DLD1 (cell line): Measurements from ENCODE around the gene RDH16.
"Not testable (repeated sequence)": the region's sequence is repeated elsewhere in the genome, so short reads cannot be mapped to it uniquely, and the experiment has no call there.

Experiments used
- in situ Hi-C: cut with HindIII; loops from 2 replicates; pipeline ENCODE4 v1.10.0; 2017; ENCODE audit warnings: low sequenced_read_pairs

RDH16 gene

GRCh38 chr12:56989861-56990610, 32.6 kb upstream of the RDH16 start:
- in situ Hi-C loops: loop anchor here (10.0 kb wide), 2 partner anchors 145 to 235 kb away; partner anchors contain the start of gene PRIM1

DNA sequence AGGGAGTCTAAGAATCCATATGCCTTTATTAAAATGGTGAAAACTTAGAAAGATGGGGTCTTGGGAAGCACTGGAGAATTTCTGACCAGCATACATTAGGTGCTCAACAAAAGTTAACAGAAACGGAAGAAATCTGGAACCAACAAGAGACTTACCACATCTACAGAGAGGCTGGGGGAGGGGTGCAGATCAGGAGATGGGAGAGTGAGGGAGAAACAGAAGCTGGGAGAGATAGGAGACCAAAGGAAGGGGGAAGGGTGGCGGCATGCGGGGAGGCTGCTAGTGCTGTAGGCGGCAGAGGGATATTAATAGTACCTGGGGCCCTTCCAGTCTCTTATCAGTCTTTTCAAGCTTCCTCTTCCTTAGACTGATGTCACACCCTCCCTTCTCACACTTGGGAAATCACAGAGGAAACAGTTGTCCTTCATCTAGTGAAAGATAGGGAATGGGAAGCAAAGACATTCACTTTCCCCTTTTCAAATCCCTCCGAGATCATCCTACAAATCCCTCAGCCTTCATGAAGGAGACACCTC, 30.9 kb upstream of the RDH16 start:
- in situ Hi-C loops: loop anchor here (10.0 kb wide), 2 partner anchors 143 to 233 kb away; partner anchors contain the start of gene PRIM1

- in situ Hi-C loops: loop anchor here (10.0 kb wide), 2 partner anchors 143 to 233 kb away; partner anchors contain the start of gene PRIM1
Measured at GRCh38 chr12:56987551-56988053, 30.2 kb upstream of the RDH16 start.

GRCh38 chr12:56987011-56987410, 29.6 kb upstream of the RDH16 start:
- in situ Hi-C loops: loop anchor here (10.0 kb wide), 2 partner anchors 142 to 232 kb away; partner anchors contain the start of gene PRIM1

GRCh38 chr12:56985714-56986113, 28.3 kb upstream of the RDH16 start:
- in situ Hi-C loops: loop anchor here (10.0 kb wide), 2 partner anchors 141 to 231 kb away; partner anchors contain the start of gene PRIM1

DNA sequence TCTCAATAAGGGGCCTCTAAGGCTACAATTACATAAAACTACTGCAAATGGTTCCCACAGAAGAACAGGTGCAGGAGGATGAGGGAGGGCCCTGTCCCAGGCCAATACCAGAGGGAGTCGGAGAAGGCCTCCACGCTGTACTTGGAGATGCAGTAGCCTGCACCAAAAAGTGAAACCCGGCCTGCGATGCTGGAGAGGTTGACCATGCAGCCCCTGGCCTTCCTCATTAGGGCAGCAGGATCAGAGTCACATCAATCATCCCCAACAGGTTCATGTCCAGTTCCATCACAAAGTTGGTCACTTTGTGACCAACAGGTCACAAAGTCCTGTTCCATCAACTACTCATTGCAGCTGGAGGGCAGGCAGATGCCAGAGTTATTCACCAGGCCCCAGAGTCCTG, 26.0 kb upstream of the RDH16 start:
- in situ Hi-C loops: loop anchor here (10.0 kb wide), 2 partner anchors 139 to 229 kb away; partner anchors contain the start of gene PRIM1

- in situ Hi-C loops: loop anchor here (10.0 kb wide), 2 partner anchors 138 to 228 kb away; partner anchors contain the start of gene PRIM1
Measured at GRCh38 chr12:56982578-56983236, 25.3 kb upstream of the RDH16 start.

GRCh38 chr12:56980941-56981530, 23.6 kb upstream of the RDH16 start:
- in situ Hi-C loops: loop anchor here (10.0 kb wide), 2 partner anchors 136 to 226 kb away; partner anchors contain the start of gene PRIM1

- in situ Hi-C loops: loop anchor here (10.0 kb wide), 2 partner anchors 135 to 225 kb away; partner anchors contain the start of gene PRIM1
Measured at GRCh38 chr12:56980268-56980667, 22.9 kb upstream of the RDH16 start.

DNA sequence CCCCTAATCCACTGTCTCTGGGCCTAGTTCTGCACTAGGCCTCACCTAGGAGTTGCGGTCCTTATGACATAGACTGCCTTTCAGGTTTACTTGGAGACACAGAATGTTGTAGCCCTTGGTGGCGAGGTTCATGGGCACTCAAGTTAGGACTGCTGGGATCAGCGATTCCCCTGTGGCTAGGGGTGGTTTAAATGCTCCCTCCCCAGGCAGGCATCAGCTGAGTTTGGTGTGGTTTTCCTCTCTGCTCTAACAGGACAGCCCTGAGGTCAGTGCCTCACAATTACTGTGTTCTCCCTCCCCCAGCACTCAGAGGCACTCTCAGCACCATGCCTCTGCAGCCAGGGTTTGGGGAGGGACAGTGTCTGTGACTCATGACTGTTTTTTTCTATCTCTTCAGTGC, 22.2 kb upstream of the RDH16 start:
- in situ Hi-C loops: loop anchor here (10.0 kb wide), 2 partner anchors 135 to 225 kb away; partner anchors contain the start of gene PRIM1

GRCh38 chr12:56978397-56979138, 21.2 kb upstream of the RDH16 start:
- in situ Hi-C loops: no loop called here

GRCh38 chr12:56977361-56977760, 20.0 kb upstream of the RDH16 start:
- in situ Hi-C loops: not testable (repeated sequence)

- in situ Hi-C loops: not testable (repeated sequence)
Measured at GRCh38 chr12:56974224-56974623, 16.8 kb upstream of the RDH16 start.

DNA sequence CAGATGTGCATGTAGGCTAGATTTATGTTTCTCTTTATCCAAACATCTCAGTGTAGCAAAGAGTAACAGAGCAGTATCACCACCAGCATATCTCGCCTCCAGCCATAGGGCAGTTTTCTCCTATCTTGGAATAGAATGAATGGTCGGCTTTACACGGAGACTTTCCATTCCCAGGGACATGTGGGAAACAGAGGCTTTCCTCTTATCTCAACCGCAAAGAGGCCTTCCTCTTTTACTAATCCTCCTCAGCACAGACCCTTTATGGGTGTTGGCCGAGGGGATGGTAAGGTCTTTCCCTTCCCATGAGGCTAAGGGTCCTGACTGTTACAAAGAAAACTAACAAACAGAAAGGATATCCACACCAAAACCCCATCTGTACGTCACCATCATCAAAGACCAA, 11.5 kb upstream of the RDH16 start:
- in situ Hi-C loops: not testable (repeated sequence)

DNA sequence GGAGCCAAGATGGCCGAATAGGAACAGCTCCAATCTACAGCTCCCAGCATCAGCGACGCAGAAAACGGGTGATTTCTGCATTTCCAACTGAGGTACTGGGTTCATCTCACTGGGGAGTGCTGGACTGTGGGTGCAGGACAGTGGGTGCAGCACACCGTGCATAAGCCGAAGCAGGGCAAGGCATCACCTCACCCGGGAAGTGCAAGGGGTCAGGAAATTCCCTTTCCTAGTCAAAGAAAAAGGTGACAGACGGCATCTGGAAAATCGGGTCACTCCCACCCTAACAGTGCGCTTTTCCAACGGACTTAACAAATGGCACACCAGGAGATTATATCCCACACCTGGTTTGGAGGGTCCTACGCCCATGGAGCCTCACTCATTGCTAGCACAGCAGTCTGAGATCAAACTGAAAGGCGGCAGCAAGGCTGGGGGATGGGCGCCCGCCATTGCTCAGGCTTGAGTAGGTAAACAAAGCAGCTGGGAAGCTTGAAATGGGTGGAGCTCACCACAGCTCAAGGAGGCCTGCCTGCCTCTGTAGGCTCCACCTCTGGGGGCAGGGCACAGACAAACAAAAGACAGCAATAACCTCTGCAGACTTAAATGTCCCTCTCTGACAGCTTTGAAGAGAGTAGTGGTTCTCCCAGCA, 8.7 kb upstream of the RDH16 start:
- in situ Hi-C loops: not testable (repeated sequence)

- in situ Hi-C loops: not testable (repeated sequence)
Measured at GRCh38 chr12:56965124-56965523, 7.7 kb upstream of the RDH16 start.

GRCh38 chr12:56963557-56963956, 6.1 kb upstream of the RDH16 start:
- in situ Hi-C loops: not testable (repeated sequence)

GRCh38 chr12:56962247-56962646, 4.8 kb upstream of the RDH16 start:
- in situ Hi-C loops: not testable (repeated sequence)

DNA sequence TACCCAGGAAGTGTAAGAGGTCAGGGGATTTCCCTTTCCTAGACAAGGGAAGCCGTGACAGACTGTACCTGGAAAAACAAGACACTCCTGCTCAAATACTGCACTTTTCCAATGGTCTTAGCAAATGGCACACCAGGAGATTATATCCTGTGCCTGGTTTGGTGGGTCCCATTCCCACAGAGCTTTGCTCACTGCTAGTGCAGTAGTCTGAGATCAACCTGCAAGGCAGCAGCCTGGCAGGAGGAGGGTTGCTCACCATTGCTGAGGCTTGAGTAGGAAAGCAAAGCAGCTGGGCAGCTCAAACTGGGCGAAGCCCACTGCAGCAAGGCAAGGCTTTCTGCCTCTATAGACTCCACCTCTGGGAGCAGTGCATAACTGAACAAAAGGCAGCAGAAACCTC, 1.0 kb upstream of the RDH16 start:
- in situ Hi-C loops: no loop called here
